Right ventricle myocardium superior (tissue), 1 donor: ENCODE results near the gene ARHGAP9. TPM values are rescaled to one million over a fixed set of nuclear protein-coding genes. Genes with fewer than 3 reads are reported as not detected.
A peak's percentile ranks its signal among the peaks of the same experiment; 100 is the strongest.

Experiments used
- ATAC-seq: fragments of 200-7000 bp; cut with Tn5 transposase; one replicate; pipeline ENCODE4 v1.9.1; 2020; ENCODE audit warnings: mild to moderate bottlenecking; ENCODE audit not compliant: poor library complexity
- DNase-seq: peaks from one replicate; pipeline ENCODE4 v3.0.0-alpha.2; 2020
- intact Hi-C: fragments of 100-400 bp; cut with DNase I; formaldehyde crosslinking; loops from one replicate; pipeline ENCODE4 v1.11.2; 2022
- long read RNA-seq: library from polyadenylated mRNA; unstranded; transcript quantifications from one replicate; pipeline ENCODE4 v2.0.0, GENCODE V29; 2021
- total RNA-seq: library from RNA; stranded (reverse); fragmentation: NEBNext Ultra II Directional; extraction: Animal tissue kit (Norgen Biotek cat#: 25700); gene quantifications from one replicate; pipeline ENCODE4 v1.2.1, GENCODE V29; 2021
- donor health status: DM: no; HTN: yes; CAD: no; lungs with severe emphysema.

Gene ARHGAP9
- total RNA-seq, result 4.1 TPM
- long read RNA-seq, result 0 reads

- DNase-seq (no peak), ATAC-seq (no peak)
- intact Hi-C loops, result loop anchor here (10.0 kb wide), 1 partner anchor 145 kb away; no protein-coding TSS in a partner anchor
Measured at GRCh38 chr12:57479376-57480115, at the start of gene ARHGAP9. Gene ARHGAP9, minus strand, starts transcription at chr12:57479866. Its CDS starts 460 bp downstream, at chr12:57479406.

- no peak for DNase-seq
- intact Hi-C loops, result no loop called here
- no peak for ATAC-seq
Measured at GRCh38 chr12:57528831-57529555, 49.3 kb upstream of the ARHGAP9 start.

DNA sequence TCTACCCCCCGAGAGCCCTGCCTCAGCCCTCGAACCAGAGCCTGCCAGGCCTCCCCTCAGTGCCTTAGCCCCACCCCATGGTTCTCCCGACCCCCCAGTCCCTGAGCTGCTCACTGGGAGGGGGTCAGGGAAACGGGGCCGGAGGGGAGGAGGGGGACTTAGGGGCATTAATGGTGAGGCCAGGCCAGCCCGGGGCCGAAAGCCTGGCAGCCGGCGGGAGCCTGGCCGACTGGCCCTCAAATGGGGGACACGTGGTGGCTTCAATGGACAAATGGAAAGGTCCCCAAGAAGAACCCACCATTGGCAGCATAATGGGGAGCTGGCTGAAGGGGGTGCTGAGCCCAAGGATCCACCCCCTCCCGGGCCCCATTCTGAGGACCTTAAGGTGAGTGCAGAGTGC lies 48.5 kb upstream of the ARHGAP9 start:
- ATAC-seq (no peak), DNase-seq (no peak)

GRCh38 chr12:57527184-57527583 lies 47.5 kb upstream of the ARHGAP9 start:
- no peak for DNase-seq
- ATAC-seq, result no peak
- intact Hi-C loops, result no loop called here

More for the DNA sequence above, 48.5 kb upstream of the ARHGAP9 start:
- intact Hi-C loops, result no loop called here

DNA sequence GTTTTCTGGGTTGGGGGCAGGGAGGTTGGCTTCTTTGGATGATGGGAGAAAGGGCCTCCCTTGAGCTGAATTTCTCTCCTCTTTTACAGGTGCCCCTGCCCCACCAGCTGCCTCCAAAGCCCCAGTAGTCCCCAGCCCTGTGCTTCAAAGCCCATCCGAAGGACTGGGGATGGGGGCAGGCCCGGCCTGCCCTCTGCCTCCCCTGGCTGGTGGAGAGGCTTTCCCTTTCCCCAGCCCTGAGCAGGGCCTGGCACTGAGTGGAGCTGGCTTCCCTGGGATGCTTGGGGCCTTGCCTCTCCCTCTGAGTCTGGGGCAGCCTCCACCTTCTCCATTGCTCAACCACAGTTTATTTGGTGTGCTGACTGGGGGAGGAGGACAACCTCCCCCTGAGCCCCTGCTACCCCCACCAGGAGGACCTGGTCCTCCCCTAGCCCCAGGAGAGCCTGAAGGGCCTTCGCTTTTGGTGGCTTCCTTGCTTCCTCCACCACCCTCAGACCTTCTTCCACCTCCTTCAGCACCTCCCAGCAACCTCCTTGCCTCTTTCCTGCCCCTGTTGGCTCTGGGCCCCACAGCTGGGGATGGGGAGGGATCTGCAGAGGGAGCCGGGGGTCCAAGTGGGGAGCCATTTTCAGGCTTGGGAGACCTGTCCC lies 46.9 kb upstream of the ARHGAP9 start:
- DNase-seq, result no peak
- intact Hi-C loops, result no loop called here

GRCh38 chr12:57525615-57526383 lies 46.1 kb upstream of the ARHGAP9 start:
- intact Hi-C loops, result no loop called here
- DNase-seq (no peak), ATAC-seq (no peak)

More for the DNA sequence above, 46.9 kb upstream of the ARHGAP9 start:
- no peak for ATAC-seq

DNA sequence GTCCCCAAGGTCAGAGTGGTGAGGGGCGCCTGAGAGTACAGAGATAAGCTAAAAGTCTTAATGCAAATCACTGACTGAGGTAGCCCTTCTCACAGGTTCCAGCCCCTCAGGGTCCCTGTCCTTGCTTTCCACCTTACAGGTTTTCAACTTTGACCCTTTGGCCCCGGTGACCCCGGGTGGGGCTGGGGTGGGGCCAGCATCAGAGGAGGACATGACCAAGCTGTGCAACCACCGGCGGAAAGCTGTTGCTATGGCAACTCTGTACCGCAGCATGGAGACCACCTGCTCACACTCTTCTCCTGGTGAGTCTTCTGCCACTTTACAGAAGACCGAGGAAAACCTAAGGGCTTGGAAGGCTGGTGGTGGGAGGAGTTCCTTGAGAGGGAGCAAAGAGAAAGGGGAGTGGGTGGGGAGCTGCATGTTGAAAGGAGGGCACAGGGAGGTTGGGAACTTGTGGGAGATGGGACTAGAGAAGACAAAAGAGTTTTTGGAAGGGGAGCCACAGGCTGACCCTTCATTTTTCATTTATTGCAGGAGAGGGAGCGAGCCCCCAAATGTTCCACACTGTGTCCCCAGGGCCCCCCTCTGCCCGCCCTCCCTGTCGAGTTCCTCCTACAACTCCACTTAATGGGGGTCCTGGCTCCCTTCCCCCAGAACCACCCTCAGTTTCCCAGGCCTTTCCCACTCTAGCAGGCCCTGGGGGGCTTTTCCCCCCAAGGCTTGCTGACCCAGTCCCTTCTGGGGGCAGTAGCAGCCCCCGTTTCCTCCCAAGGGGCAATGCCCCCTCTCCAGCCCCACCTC lies 45.3 kb upstream of the ARHGAP9 start:
- intact Hi-C loops, result no loop called here
- ATAC-seq, result no peak
- DNase-seq, result no peak

GRCh38 chr12:57523706-57524614 lies 44.3 kb upstream of the ARHGAP9 start:
- intact Hi-C loops, result no loop called here
- no peak for DNase-seq
- ATAC-seq, result no peak

DNA sequence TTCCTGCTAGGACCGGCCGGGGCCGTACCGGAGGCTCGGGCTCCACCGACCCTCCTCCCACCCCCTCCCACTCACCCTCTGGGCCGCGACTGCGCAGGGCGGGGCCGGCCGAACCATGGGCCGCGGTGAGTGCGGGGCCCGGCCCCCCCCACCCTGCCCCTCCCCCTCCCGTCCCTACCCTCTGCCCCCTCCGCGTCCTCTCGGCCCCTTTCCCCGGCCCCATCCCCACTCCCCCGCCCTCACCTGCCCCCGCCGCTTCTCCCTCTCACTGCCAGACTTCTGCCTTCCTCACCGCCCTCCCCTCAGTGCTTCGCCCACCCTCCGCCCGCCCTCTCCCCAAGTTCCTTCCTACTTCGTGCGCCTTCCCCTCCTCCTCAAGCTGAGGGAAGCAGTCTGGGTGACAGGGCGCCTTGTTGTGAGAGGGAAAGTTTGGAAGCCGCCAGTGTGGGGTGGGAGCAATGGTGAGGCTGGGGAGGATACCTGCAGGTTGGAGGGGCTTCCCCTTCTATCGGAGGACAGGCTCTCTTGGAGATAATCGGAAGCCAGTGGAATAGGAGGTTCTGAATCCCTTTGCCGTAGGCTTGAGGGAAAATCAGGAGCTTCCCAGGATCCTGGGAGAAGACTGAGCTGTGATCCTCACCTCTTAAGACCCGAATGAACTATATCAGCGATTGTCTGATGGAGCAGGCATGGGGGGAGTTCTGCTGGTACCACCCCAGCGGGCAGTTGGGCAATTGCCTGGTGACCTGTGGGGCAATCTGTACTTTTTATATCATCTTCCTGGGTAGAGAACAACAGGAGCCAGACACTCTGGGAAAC lies 43.4 kb upstream of the ARHGAP9 start:
- intact Hi-C loops, result no loop called here
- ATAC-seq (no peak), DNase-seq (peak; percentile 76)

- intact Hi-C loops, result no loop called here
- peak; percentile 95 for DNase-seq
- peak; percentile 57 for ATAC-seq
Measured at GRCh38 chr12:57522011-57522886, 42.6 kb upstream of the ARHGAP9 start, which contains the start of gene MBD6. Gene MBD6, plus strand, starts transcription at chr12:57522824. Its CDS starts 1,480 bp downstream, at chr12:57524304.

GRCh38 chr12:57521525-57522010 lies 41.9 kb upstream of the ARHGAP9 start:
- DNase-seq (peak; percentile 58), ATAC-seq (no peak)
- intact Hi-C loops, result no loop called here

- intact Hi-C loops, result no loop called here
- DNase-seq (peak; percentile 100), ATAC-seq (peak; percentile 84)
Measured at GRCh38 chr12:57520053-57520818, 40.6 kb upstream of the ARHGAP9 start, which contains the start of gene DDIT3. Gene DDIT3, minus strand, starts transcription at chr12:57520514. Its CDS starts 3,108 bp downstream, at chr12:57517406.

GRCh38 chr12:57519796-57520052 lies 40.1 kb upstream of the ARHGAP9 start:
- ATAC-seq, result no peak
- no peak for DNase-seq
- intact Hi-C loops, result no loop called here

DNA sequence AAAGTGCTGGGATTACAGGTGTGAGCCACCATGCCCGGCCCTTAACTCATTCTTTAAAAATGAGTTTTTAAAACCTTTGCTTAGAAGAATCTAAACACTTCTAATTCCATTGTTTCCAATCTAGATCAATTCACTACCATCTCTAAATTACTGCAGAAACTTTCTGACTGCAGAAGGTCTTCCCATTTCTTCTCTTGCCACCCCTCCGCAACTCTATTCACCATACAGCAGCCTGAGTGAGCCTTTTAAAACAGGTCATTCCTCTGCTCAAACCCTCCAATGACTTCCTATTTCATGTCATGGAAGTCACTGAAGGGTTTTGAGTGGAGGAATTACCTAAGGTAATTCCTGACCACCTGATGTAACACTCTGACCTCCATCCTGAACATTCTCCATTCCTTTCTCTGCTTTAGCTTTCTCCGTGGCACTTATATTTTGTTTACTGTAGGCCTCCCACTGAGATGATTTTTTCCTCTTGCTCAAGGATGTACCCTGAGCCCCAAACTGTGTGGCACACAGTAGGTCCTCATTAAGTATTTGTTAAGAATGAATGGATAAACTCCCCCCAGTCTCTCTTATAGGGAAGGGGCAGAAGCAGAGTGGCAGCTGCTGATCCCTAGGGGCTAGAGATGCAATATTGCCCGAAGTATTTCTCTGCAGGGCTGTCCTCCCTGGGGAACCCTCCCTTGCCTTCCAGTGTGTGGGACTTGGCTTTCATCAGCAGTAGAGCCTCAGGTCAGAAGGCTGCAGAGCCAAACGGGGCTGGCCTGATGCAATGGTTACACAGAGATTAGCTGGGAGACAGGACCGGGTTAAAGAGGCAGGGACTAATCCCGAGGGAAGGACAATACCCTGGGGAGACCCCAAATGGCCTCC lies 39.5 kb upstream of the ARHGAP9 start:
- DNase-seq (peak; percentile 64), ATAC-seq (no peak)
- intact Hi-C loops, result no loop called here
